Cortex of kidney (tissue), 1 donor: ENCODE measurements around the gene LCLAT1.
"Not testable (repeated sequence)": the region's sequence is repeated elsewhere in the genome, so short reads cannot be mapped to it uniquely, and the experiment has no call there.

Experiments
- DNase-seq: peaks from one replicate; lab custom pipeline; 2025; lab: John Stamatoyannopoulos, UW

LCLAT1 gene

GRCh38 chr2:30454571-30454970, 7.5 kb downstream of the LCLAT1 start:
- DNase-seq, result no peak

DNA sequence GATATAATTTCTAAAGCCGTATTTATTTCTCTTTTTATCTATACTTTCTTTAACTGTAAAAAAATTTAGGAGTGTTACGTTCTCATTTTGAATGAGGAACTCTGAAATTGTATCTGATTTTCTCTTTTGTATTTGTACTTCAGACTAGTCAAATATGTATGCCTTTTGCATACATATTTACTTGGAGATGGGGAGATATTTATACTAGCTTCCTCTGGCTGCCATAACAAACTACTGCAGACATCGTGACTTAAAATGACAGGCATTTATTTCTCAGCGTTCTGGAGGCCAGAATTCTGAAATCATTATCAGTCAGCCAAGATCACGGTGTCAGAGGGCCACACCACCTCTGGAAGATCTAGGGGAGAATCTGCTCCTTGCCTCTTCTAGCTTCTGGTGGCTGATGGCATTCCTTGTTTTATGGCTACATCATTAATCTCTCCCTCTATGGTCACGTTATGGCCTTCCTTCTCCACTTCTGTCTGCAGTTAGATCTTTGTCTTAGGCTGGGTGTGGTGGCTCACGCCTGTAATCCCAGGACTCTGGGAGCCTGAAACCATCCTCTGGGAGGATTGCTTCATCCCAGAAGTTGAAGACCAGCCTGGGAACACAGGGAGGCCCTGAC, 8.2 kb downstream of the LCLAT1 start:
- DNase-seq, result no peak

DNA sequence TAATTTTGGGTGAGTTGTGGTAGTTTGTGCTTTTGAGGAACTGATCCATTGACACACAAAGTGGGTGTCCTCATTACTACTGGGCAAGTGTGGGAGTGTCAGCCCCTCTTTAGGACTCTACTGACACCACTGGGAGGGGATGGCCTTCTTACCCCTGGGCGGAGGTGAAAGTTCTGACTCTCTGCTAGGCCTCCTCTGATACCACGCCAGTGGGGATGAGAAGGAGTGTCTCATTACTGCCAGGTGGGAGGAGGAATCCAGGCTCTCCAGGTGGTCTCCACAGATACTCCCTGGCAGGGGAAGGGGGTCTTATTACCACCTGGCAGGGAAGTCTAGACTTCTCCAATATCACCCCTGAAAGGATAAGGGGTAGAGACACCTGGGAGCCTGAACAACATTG, 9.1 kb downstream of the LCLAT1 start:
- DNase-seq, result no peak

DNA sequence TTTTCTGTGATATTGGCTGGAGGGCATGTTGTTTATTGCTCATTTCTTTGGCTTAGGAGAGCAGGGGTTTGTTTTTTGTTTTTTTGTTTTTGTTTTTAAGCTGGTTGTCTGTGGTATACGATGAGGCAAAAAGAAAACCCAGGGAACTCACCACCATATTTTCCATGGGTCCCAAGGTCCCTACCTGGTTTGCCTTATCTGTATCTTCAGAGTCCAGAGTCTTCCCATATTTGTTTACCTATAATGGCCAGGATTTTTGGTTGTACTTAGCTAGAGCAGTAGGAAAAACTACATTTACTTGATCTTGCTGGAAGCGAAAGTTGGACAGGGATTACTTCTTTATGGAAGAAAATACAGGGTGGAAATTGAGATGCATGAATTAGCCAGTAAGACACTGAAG, 9.5 kb downstream of the LCLAT1 start:
- no peak for DNase-seq

GRCh38 chr2:30457296-30457695, 10.2 kb downstream of the LCLAT1 start:
- DNase-seq, result no peak

DNA sequence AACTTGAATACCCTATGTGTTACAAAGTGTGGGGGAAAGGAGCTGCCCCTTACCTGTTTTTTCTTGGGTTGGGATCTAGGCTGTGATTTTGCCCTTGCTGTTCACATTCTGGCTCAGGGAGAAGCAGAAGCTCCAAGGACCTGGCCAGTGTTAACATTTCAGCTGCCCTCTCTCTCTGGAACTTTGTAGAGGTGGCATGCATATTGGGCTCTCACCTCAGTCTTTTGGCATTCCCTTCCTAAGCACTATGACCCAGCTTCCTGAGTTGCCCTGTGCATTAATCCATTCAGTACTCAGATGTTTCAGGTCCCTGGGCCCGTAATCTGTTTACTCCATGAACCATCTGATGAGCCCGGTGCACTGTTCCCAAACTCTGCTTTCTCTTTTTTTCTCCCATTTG, 12.1 kb downstream of the LCLAT1 start:
- DNase-seq, result no peak

DNA sequence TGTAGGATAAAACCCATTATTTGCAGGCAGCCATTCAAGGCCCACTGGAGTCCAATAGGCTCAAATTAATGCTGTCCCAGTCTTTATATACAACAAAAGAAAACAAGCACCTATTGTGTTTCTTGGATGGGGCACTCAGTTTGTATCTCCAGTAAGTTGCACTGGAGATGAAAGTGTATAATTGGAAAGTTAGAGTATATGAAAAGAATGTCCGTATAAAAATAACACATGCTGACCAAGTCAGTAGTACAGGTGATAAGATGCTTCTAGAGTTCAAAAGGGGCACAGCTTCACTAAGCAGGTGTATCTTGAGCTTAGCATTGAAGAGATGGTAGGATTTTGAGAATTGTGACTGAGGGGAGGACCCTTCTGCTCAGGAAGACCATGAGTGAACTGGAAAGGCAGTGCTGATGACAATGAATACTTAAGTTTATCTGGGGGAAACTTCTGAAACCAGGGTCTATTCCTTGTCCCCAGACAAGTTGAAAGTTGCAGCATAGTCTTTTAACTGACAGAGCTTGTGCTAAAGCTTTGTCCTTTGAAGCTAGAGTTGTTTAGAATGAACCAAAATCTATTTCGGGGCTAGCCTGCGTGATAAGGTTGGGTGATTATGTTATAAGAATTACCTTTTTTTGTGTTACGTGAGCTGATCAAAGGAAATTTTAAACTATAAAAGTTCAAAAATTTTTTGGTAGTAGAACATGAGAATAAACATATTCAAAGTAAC, 15.2 kb downstream of the LCLAT1 start:
- no peak for DNase-seq

DNA sequence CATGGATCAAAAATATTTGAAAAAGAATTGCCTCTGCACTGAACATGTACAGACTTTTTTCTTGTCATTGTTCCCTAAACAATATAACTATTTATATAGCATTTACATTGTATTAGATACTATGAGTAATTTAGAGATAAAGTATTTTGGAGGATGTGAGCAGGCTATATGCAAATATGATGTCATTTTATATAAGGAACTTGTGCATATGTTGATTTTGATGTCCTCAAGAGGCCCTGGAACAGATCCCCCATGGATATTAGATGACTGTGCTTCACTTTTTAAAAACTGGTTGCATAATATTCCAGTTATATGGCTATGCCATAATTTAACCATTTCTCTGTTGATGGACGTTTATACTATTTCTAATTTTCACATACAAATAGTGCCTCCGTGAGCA, 16.5 kb downstream of the LCLAT1 start:
- DNase-seq, result no peak

DNA sequence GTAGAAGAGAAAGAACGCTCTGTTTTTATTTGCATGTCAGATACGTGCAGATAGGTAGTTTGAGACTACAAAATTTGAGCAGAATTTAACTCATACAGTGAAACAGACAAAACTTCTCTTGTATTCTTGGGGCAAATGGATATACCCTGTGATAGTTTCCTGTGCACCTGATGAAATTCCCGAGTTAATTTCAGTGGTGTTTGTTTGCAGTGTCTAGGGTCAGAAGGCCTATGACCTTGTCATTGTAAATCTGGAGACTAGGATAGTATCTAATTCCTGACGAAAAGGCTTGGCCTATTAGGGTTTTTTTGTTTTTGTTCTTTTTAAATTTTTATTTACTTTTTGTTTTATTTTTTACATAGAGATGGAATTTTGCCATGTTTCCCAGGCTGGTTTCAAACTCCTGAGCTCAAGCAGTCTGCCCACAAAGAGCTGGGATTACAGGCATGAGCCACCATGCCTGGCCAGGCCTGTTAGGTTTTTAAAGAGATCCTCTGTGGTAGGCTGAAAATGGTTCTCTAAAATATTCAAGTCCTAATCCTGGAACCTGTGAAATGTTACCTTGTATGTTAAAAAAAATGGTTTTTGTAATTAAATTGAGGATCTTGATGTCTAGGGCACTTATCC, 17.6 kb downstream of the LCLAT1 start:
- DNase-seq, result no peak

GRCh38 chr2:30465171-30465545, 18.1 kb downstream of the LCLAT1 start:
- no peak for DNase-seq

- no peak for DNase-seq
Measured at GRCh38 chr2:30466216-30466615, 19.2 kb downstream of the LCLAT1 start.

- DNase-seq, result not testable (repeated sequence)
Measured at GRCh38 chr2:30467062-30467826, 20.2 kb downstream of the LCLAT1 start.

GRCh38 chr2:30470426-30470825, 23.4 kb downstream of the LCLAT1 start:
- DNase-seq, result no peak

- DNase-seq, result no peak
Measured at GRCh38 chr2:30472326-30472725, 25.3 kb downstream of the LCLAT1 start.

- DNase-seq, result no peak
Measured at GRCh38 chr2:30475542-30475941, 28.5 kb downstream of the LCLAT1 start.

GRCh38 chr2:30476636-30477035, 29.6 kb downstream of the LCLAT1 start:
- no peak for DNase-seq

DNA sequence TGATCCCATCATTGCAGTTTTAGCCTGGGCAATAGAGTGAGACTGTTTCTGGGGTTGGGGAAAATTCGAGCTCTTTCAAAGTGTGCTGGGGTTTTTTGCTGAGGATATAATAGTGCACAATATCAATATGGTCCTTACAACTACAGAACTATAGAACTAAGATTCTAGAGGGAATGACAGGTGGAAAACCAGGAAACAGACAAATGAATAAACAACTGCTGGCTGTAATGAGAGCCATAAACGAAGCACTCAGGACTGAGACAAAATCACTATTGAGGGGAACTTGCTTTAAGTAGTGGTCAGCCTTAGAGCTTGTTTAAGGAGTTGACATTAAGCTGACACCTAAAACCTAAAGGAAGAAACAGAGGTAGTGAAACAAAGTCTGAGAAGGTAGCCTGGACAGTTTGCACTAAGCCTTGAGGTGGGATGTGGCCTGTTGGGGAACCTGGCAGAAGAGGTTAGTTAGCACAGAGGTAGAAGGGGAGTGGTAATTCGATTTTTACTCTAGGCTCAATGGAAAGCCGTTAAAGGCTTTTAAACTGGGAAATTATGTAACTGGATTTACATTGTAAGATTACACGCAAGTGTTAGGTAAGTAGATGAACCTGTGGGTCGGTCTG, 33.8 kb downstream of the LCLAT1 start:
- DNase-seq, result no peak

DNA sequence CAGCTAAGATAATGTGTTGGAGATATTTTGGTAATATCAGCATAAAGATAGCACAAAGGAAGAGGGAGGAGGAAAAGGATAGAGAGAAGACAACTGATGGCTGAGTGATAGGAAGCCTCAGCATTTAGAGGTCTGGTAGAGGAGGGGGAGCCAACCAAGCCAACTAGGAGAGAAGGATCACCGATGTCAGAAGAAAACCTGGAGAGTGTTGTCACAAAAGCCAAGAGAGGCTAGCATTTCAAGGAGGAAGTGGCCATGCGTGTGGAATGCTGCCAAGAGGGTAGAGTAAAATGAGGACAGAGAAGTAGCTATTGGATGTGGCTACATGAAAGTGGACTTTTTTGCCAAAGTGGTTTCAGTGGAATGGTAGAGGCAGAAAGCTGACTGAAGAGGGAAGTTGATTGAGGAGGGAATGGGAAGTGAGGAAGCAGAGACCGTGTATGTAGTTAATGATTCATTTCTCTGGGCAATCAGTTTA, 34.3 kb downstream of the LCLAT1 start:
- no peak for DNase-seq

GRCh38 chr2:30482011-30482410, 35.0 kb downstream of the LCLAT1 start:
- DNase-seq, result no peak

DNA sequence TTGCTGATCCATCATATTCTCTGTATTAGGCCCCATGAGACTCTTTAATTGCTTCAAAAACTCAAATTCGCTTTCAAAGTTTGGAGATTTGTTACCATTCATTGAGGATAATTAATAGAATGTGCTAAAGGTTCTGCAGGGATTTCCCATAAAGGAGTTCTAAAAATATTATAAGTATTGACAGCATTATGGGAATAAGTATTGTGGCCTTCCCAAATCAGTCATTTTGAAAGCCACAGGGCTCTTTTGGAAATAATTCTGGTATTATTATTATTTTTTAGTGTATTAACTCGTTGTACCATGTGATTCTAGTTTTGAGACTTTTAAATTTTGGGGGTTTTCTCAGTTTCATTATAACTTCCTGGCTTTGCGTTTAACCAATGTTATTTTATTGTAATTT, 37.1 kb downstream of the LCLAT1 start:
- DNase-seq, result no peak

- DNase-seq, result no peak
Measured at GRCh38 chr2:30484995-30485394, 37.9 kb downstream of the LCLAT1 start.

GRCh38 chr2:30486655-30487054, 39.6 kb downstream of the LCLAT1 start:
- no peak for DNase-seq
